MM.1S (cell line): ENCODE data around the gene SLC17A8.

Experiments
- DNase-seq: peaks from one replicate; pipeline ENCODE4 v3.0.0-alpha.2; 2015
- H2AFZ ChIP-seq: fragments of 300-600 bp; sonication (generic); 2 replicates; pipeline ENCODE4 v1.6.0; 2016; ENCODE audit warnings: antibody characterized with exemption, low read length
- H3F3A ChIP-seq: fragments of 300-600 bp; sonication (generic); 2 replicates; pipeline ENCODE4 v1.6.1; 2016; ENCODE audit warnings: mild to moderate bottlenecking, antibody characterized with exemption, low read length, moderate library complexity, mixed read lengths; ENCODE audit not compliant: insufficient read depth
- H3K27ac ChIP-seq: fragments of 300-600 bp; sonication (generic); 2 replicates; pipeline ENCODE4 v1.5.1; 2016; ENCODE audit warnings: mild to moderate bottlenecking, low read length
- H3K27me3 ChIP-seq: fragments of 300-600 bp; sonication (generic); replicated peaks from 2 replicates; pipeline ENCODE4 v1.6.0; 2016; ENCODE audit warnings: low read length; ENCODE audit not compliant: insufficient read depth
- H3K36me3 ChIP-seq: fragments of 300-600 bp; sonication (generic); replicated peaks from 2 replicates; pipeline ENCODE4 v1.6.1; 2016; ENCODE audit warnings: mild to moderate bottlenecking, low read length, mixed read lengths; ENCODE audit not compliant: insufficient read depth
- H3K4me1 ChIP-seq: fragments of 300-600 bp; sonication (generic); 2 replicates; pipeline ENCODE4 v1.6.1; 2016; ENCODE audit warnings: low read length, mixed read lengths
- H3K4me2 ChIP-seq: fragments of 300-600 bp; sonication (generic); 2 replicates; pipeline ENCODE4 v1.6.0; 2016; ENCODE audit warnings: low read depth, low read length
- H3K4me3 ChIP-seq: fragments of 300-600 bp; sonication (generic); 2 replicates; pipeline ENCODE4 v1.5.1; 2016; ENCODE audit warnings: low read length, mixed read lengths
- H3K79me2 ChIP-seq: fragments of 300-600 bp; sonication (generic); 2 replicates; pipeline ENCODE4 v1.6.1; 2016; ENCODE audit warnings: mixed run types, low read length, mixed read lengths
- H3K9ac ChIP-seq: fragments of 300-600 bp; sonication (generic); 2 replicates; pipeline ENCODE4 v1.6.1; 2016; ENCODE audit warnings: low read length, mixed read lengths
- H3K9me2 ChIP-seq: fragments of 300-600 bp; sonication (generic); replicated peaks from 2 replicates; pipeline ENCODE4 v1.6.1; 2016; ENCODE audit warnings: mild to moderate bottlenecking, low read length, mixed read lengths; ENCODE audit not compliant: insufficient read depth
- H3K9me3 ChIP-seq: fragments of 300-600 bp; sonication (generic); replicated peaks from 2 replicates; pipeline ENCODE4 v1.6.1; 2016; ENCODE audit warnings: mild to moderate bottlenecking, low read length, mixed read lengths; ENCODE audit not compliant: insufficient read depth
- H4K20me1 ChIP-seq: fragments of 300-600 bp; sonication (generic); 2 replicates; pipeline ENCODE4 v1.6.1; 2016; ENCODE audit warnings: mild to moderate bottlenecking, low read length, moderate library complexity, mixed read lengths; ENCODE audit not compliant: insufficient read depth
- CTCF ChIP-seq: fragments of 300-600 bp; sonication (generic); IDR thresholded peaks from 2 replicates; pipeline ENCODE4 v1.5.1; 2016; ENCODE audit warnings: antibody characterized with exemption, low read length, mixed read lengths
- EZH2 ChIP-seq: fragments of 300-600 bp; sonication (generic); optimal IDR thresholded peaks from 2 replicates; pipeline ENCODE3; 2017; ENCODE audit warnings: low read depth, mild to moderate bottlenecking, antibody characterized with exemption, low read length, mixed read lengths
- EZH2phosphoT487 ChIP-seq: fragments of 300-600 bp; sonication (generic); IDR thresholded peaks from 2 replicates; pipeline ENCODE4 v1.6.1; 2018; ENCODE audit warnings: antibody characterized with exemption, low read length

Gene SLC17A8

DNA sequence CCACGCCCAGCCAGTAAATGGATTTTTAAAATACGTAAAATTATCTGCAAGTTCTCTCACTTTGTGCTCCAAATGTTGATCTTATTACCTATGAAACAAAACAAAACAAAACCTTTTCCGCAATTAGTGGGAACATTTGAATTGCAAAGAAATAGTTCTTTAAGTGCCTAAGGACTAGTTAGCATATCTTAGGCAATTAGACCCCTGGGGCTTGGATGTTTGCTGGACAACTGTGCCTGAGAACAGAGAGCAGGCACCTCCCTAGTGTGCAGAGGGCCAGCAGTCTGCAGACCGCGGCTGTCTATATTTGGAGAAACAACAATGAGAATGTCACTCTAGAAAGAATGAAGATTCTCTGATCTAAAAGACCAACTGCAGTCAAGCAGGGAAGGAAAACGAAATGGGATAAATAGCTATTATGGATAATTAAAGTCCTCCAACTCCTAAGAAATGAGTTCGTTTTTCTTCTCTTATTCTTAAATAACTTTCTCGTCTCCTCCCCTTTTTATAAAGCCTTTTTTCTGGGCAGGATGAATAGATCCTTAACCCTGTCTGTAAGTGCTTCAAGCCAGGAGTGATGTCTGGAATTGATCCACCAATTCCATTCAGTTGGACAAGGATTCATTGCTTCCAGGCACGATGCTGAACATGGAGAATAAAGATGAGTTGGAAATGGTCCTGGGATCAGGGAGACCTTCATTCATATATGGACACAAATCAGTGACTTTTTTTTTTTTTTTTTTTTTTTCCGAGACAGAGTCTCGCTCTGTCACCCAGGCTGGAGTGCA is 16.2 kb downstream of the SLC17A8 start:
- no peak overlapping the region for H2AFZ ChIP-seq
- no peak overlapping the region for H3K4me2 ChIP-seq
- H3K9ac ChIP-seq: no peak overlapping the region
- H3K79me2 ChIP-seq: no peaks in the 10 kb centered on the region
- TF ChIP-seq EZH2 (no peak), EZH2phosphoT487 (no peak), CTCF (no peak)
- H3K4me1 ChIP-seq: no peaks in the 10 kb centered on the region
- no peak overlapping the region for H3K4me3 ChIP-seq
- H3K9me2 ChIP-seq: no peaks in the 10 kb centered on the region
- no peak for DNase-seq
- no peak overlapping the region for H3K27ac ChIP-seq
- H4K20me1 ChIP-seq: no peaks in the 10 kb centered on the region
- H3F3A ChIP-seq: no peaks in the 10 kb centered on the region
- H3K36me3 ChIP-seq: no peaks in the 10 kb centered on the region
- H3K27me3 ChIP-seq: no peaks in the 10 kb centered on the region
- no peaks in the 10 kb centered on the region for H3K9me3 ChIP-seq

DNA sequence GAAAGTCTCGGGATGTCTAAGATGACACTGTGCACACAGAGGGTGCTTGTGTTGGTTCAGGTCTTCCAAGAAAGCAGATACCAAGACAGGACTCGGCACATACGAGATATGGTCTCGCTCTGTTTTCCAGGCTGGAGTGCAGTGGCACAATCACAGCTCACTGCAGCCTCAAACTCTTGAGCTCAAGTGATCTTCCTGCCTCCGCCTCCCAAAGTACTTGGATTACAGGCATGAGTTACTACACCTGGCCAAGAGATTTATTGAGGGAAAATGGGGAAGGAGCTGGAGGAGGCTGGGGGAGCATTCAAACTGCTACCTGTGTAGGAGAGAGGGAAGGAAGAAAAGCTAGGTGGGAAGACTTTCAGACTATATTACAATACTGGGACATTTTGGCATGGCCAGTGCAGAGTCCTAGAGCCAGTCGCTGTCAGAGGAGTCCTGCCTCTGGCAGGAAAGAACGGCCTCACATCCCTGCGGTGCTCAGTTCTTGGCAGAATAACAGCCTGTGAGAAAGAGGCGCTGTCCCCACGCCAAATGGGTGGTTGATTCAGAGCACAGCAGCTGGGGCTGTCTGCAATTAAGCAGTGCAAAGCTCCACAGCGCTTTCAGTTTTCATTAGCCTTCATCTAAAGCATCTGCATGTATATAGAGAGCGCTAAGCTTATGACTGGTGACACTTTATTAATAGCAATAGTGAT is 18.3 kb downstream of the SLC17A8 start:
- Histone ChIP-seq H3K9me3 (no peaks in the 10 kb centered on the region), H2AFZ (no peak overlapping the region), H3K9me2 (no peaks in the 10 kb centered on the region), H3K4me3 (no peak overlapping the region), H3K79me2 (no peaks in the 10 kb centered on the region), H4K20me1 (no peaks in the 10 kb centered on the region), H3K4me2 (no peak overlapping the region), H3F3A (no peaks in the 10 kb centered on the region), H3K4me1 (no peaks in the 10 kb centered on the region), H3K27ac (no peak overlapping the region), H3K27me3 (no peaks in the 10 kb centered on the region), H3K36me3 (no peaks in the 10 kb centered on the region), H3K9ac (no peak overlapping the region)
- TF ChIP-seq CTCF (no peak), EZH2 (no peak), EZH2phosphoT487 (no peak)
- DNase-seq: no peak

DNA sequence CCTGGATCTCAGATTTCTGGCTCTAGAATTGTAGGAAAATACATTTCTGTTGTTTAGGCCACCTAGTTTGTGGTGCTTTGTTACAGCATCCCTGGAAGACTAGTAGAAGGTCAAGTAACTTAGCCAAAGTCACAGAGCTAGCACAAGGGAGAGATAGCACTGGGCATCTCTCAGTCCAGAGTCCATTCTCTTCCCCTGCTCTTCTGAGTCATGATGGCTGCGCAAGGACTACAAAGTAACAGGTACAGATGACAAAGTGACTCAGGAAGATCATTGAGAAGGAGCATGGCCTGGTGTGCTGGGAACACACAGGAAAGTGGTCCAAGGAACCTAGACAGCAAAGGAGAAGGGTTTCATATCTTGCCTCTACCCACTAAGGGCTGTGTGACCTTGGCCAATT is 19.3 kb downstream of the SLC17A8 start:
- no peaks in the 10 kb centered on the region for H3K9me3 ChIP-seq
- TF ChIP-seq EZH2 (no peak), EZH2phosphoT487 (no peak), CTCF (no peak)
- no peak overlapping the region for H3K27ac ChIP-seq
- H3K36me3 ChIP-seq: no peaks in the 10 kb centered on the region
- no peaks in the 10 kb centered on the region for H4K20me1 ChIP-seq
- H3F3A ChIP-seq: no peaks in the 10 kb centered on the region
- H3K4me1 ChIP-seq: no peaks in the 10 kb centered on the region
- H2AFZ ChIP-seq: no peak overlapping the region
- no peak overlapping the region for H3K4me3 ChIP-seq
- no peak for DNase-seq
- H3K4me2 ChIP-seq: no peak overlapping the region
- no peak overlapping the region for H3K9ac ChIP-seq
- H3K27me3 ChIP-seq: no peaks in the 10 kb centered on the region
- no peaks in the 10 kb centered on the region for H3K9me2 ChIP-seq
- H3K79me2 ChIP-seq: no peaks in the 10 kb centered on the region
